Lung (tissue), 12 donors: ENCODE results near the gene USP37. TPM values are rescaled to one million over a fixed set of nuclear protein-coding genes. Genes with fewer than 3 reads are reported as not detected.
"Not testable (repeated sequence)": the region's sequence is repeated elsewhere in the genome, so short reads cannot be mapped to it uniquely, and the experiment has no call there.

Experiments
- ATAC-seq: fragments of 200-7000 bp; cut with Tn5 transposase; one replicate; pipeline ENCODE4 v1.9.1; 2020; ENCODE audit warnings: moderate number of reproducible peaks; ENCODE audit not compliant: insufficient read depth, low FRiP score
- DNase-seq, 3 donors: peaks; one replicate each; pipeline ENCODE4 v3.0.0-alpha.2; 2013 to 2017
- H3K27ac ChIP-seq, 2 donors: one replicate each; pipeline ENCODE4 v1.5.1; 2013; ENCODE audit warnings: mild to moderate bottlenecking in 2 of 2, moderate library complexity in 2 of 2, control low read depth in 1 of 2, inconsistent platforms in 1 of 2, low read depth in 1 of 2, low read length in 1 of 2
- H3K27me3 ChIP-seq, 3 donors: one replicate each; pipeline ENCODE4 v1.5.1; 2013; ENCODE audit warnings: low read length in 2 of 3; ENCODE audit not compliant: control insufficient read depth in 3 of 3, insufficient read depth in 3 of 3
- H3K36me3 ChIP-seq, 4 donors: one replicate each; pipeline ENCODE4 v1.5.1; 2013; ENCODE audit warnings: low read length in 4 of 4, mild to moderate bottlenecking in 1 of 4, moderate library complexity in 1 of 4; ENCODE audit not compliant: control insufficient read depth in 4 of 4, insufficient read depth in 4 of 4
- H3K4me1 ChIP-seq, 5 donors: one replicate each; pipeline ENCODE4 v1.5.1; 2013; ENCODE audit warnings: low read length in 5 of 5, mild to moderate bottlenecking in 2 of 5, moderate library complexity in 1 of 5; ENCODE audit not compliant: control insufficient read depth in 5 of 5, insufficient read depth in 5 of 5
- H3K4me3 ChIP-seq: one replicate; pipeline ENCODE4 v1.5.1; 2013; ENCODE audit warnings: mild to moderate bottlenecking, control low read depth, moderate library complexity
- H3K9ac ChIP-seq, 2 donors: one replicate each; pipeline ENCODE4 v1.5.1; 2013; ENCODE audit warnings: low read length in 2 of 2, control low read depth in 1 of 2; ENCODE audit not compliant: insufficient read depth in 1 of 2
- H3K9me3 ChIP-seq, 4 donors: one replicate each; pipeline ENCODE4 v1.5.1; 2013; ENCODE audit warnings: low read length in 3 of 4, mild to moderate bottlenecking in 1 of 4, moderate library complexity in 1 of 4; ENCODE audit not compliant: control insufficient read depth in 4 of 4, insufficient read depth in 3 of 4
- CTCF ChIP-seq: IDR thresholded peaks from 2 replicates; pipeline ENCODE4 v1.5.1; 2012; ENCODE audit warnings: mild to moderate bottlenecking; ENCODE audit errors: control extremely low read depth, extremely low read depth
- WGBS, 2 donors: extraction: QIAGEN DNeasy Blood & Tissue Kit; methylation state at CpG; one replicate each; pipeline ENCODE4 v1.1.7; 2013; 5-methylcytosine and 5-hydroxymethylcytosine counted together
- polyA plus RNA-seq, 2 donors: library from polyadenylated mRNA; stranded (reverse); fragments of 200-250 nt; gene quantifications; one replicate each; pipeline ENCODE4 v1.2.1, GENCODE V29; 2013
- total RNA-seq, 2 donors: library from RNA; depleted of rRNA in 1 of 2; stranded (reverse); fragments of >200 nt in 1 of 2; gene quantifications; one replicate each; pipeline ENCODE4 v1.2.1, GENCODE V29; 2014 to 2021
- donor health status: control.
- donor health status: control.
- donor health status: Bipolar disorder and iron deficiency.
- donor health status: healthy.
- donor health status: DM: yes; HTN: yes; CAD: no.

USP37 gene
- total and polyA plus RNA-seq, 4 donors: 2.6 to 23.5 (median 8.1) TPM

- H3K27me3 ChIP-seq: no peaks in the 10 kb centered on the region
- peaks cover 20 to 28% (median 22%) of the 10 kb centered on the region in 4 donors for H3K36me3 ChIP-seq
- no peaks in the 10 kb centered on the region for H3K4me1 ChIP-seq
- 75 to 85% methylated on average over 6 of the region's 6 CpGs for WGBS, 2 donors
- no peak overlapping the region for H3K27ac ChIP-seq
- TF ChIP-seq CTCF: no peak
- H3K4me3 ChIP-seq: no peak overlapping the region
- H3K9me3 ChIP-seq: no peaks in the 10 kb centered on the region
- no peak overlapping the region for H3K9ac ChIP-seq
- DNase-seq (no peak), ATAC-seq (no peak)
Measured at GRCh38 chr2:218536804-218537494, 31.2 kb downstream of the USP37 start.

GRCh38 chr2:218529990-218530389 lies 38.2 kb downstream of the USP37 start:
- H3K36me3 ChIP-seq: peaks cover 12 to 65% (median 42%) of the 10 kb centered on the region in 4 donors
- ATAC-seq: no peak
- no peak for TF ChIP-seq CTCF

GRCh38 chr2:218528409-218528808 lies 39.7 kb downstream of the USP37 start:
- ATAC-seq, H3K9ac ChIP-seq, H3K27ac ChIP-seq, H3K27me3 ChIP-seq, DNase-seq, H3K4me3 ChIP-seq, H3K9me3 ChIP-seq, H3K4me1 ChIP-seq: not testable (repeated sequence)
- H3K36me3 ChIP-seq: peaks cover 11 to 72% (median 40%) of the 10 kb centered on the region in 4 donors
- WGBS, 2 donors: 98 to 100% methylated on average over 2 of the region's 2 CpGs

More at GRCh38 chr2:218529990-218530389, 38.2 kb downstream of the USP37 start:
- DNase-seq: no peak
- WGBS, 2 donors: 98 to 99% methylated on average over 2 of the region's 2 CpGs
- no peak overlapping the region for H3K27ac ChIP-seq
- no peaks in the 10 kb centered on the region for H3K4me1 ChIP-seq
- H3K9ac ChIP-seq: no peak overlapping the region
- peaks cover 0 to 4% (median 0%) of the 10 kb centered on the region in 4 donors for H3K9me3 ChIP-seq
- H3K27me3 ChIP-seq: no peaks in the 10 kb centered on the region
- no peak overlapping the region for H3K4me3 ChIP-seq

GRCh38 chr2:218523651-218524050 lies 44.5 kb downstream of the USP37 start:
- 49 to 93% methylated on average over 1 of the region's 1 CpG for WGBS, 2 donors
- no peak for TF ChIP-seq CTCF
- ATAC-seq: no peak
- DNase-seq: no peak
- H3K4me1 ChIP-seq: no peaks in the 10 kb centered on the region
- H3K4me3 ChIP-seq: no peak overlapping the region
- no peak overlapping the region for H3K9ac ChIP-seq
- no peak overlapping the region for H3K27ac ChIP-seq
- peaks cover 0 to 4% (median 0%) of the 10 kb centered on the region in 4 donors for H3K9me3 ChIP-seq
- H3K36me3 ChIP-seq: peaks cover 7 to 47% (median 22%) of the 10 kb centered on the region in 4 donors
- no peaks in the 10 kb centered on the region for H3K27me3 ChIP-seq
